Measurements from ENCODE around the gene FAM9C.
"Not testable (repeated sequence)": the region's sequence is repeated elsewhere in the genome, so short reads cannot be mapped to it uniquely, and the experiment has no call there.

Gene FAM9C

GRCh38 chrX:13074297-13075262 is 30.2 kb upstream of the FAM9C start:
- DNase-seq: no peak

- no peak for DNase-seq
Measured at GRCh38 chrX:13069771-13070416, 25.5 kb upstream of the FAM9C start.

GRCh38 chrX:13068651-13069050 is 24.2 kb upstream of the FAM9C start:
- DNase-seq: no peak

- no peak for DNase-seq
Measured at GRCh38 chrX:13067773-13068172, 23.4 kb upstream of the FAM9C start.

GRCh38 chrX:13066391-13066790 is 22.0 kb upstream of the FAM9C start:
- DNase-seq: no peak

GRCh38 chrX:13064599-13065143 is 20.3 kb upstream of the FAM9C start:
- DNase-seq: no peak

GRCh38 chrX:13063124-13063523 is 18.7 kb upstream of the FAM9C start:
- DNase-seq: not testable (repeated sequence)

- DNase-seq: not testable (repeated sequence)
Measured at GRCh38 chrX:13062331-13062730, 17.9 kb upstream of the FAM9C start.

GRCh38 chrX:13061215-13061708 is 16.8 kb upstream of the FAM9C start:
- DNase-seq: not testable (repeated sequence)

- DNase-seq: no peak
Measured at GRCh38 chrX:13059637-13060499, 15.4 kb upstream of the FAM9C start.

GRCh38 chrX:13055486-13055885 is 11.1 kb upstream of the FAM9C start:
- no peak for DNase-seq

GRCh38 chrX:13053171-13053570 is 8.8 kb upstream of the FAM9C start:
- DNase-seq: no peak

GRCh38 chrX:13051529-13052172 is 7.2 kb upstream of the FAM9C start:
- DNase-seq: no peak

GRCh38 chrX:13051167-13051528 is 6.7 kb upstream of the FAM9C start:
- DNase-seq: no peak

GRCh38 chrX:13050151-13050550 is 5.7 kb upstream of the FAM9C start:
- DNase-seq: no peak

- DNase-seq: no peak
Measured at GRCh38 chrX:13048280-13048679, 3.9 kb upstream of the FAM9C start.

- no peak for DNase-seq
Measured at GRCh38 chrX:13047759-13048158, 3.3 kb upstream of the FAM9C start.

GRCh38 chrX:13046141-13046855 is 1.9 kb upstream of the FAM9C start:
- no peak for DNase-seq

- no peak for DNase-seq
Measured at GRCh38 chrX:13043938-13044337, 482 bp downstream of the FAM9C start.

- DNase-seq: no peak
Measured at GRCh38 chrX:13043138-13043537, 1.3 kb downstream of the FAM9C start.

- no peak for DNase-seq
Measured at GRCh38 chrX:13036896-13037295, 7.5 kb downstream of the FAM9C start.

- no peak for DNase-seq
Measured at GRCh38 chrX:13033193-13033592, 11.2 kb downstream of the FAM9C start.

All from NCI-H1417 treated with DMSO at 0.1 percent for 48 hours (cell line).